Measurements from ENCODE around the gene RPS6KA5. TPM values are rescaled to one million over a fixed set of nuclear protein-coding genes. Genes with fewer than 3 reads are reported as not detected.
A peak's percentile ranks its signal among the peaks of the same experiment; 100 is the strongest.

Gene RPS6KA5
- total and polyA plus RNA-seq, 9 of the 15 experiments (the other 6 are each of a cell fraction or from before 2014, with no cell fraction given): 0.88 to 7.7 (median 4.7) TPM

- Histone ChIP-seq H3K4me3 (no peak overlapping the region), H3K9ac (ENCODE audit: insufficient read depth in 1 of 2, low read depth in 2 of 2, low read length in 2 of 2) (no peak overlapping the region), H3K27ac (ENCODE audit: extremely low read depth, low read depth, low read length) (no peak overlapping the region), H3K4me1 (replicated peaks in 1 of 2; ENCODE audit: control insufficient read depth in 2 of 2, insufficient read depth in 2 of 2, low read length in 2 of 2) (no peaks in the 10 kb centered on the region; a peak in 1 of 5 replicates), H3K27me3 (ENCODE audit: control insufficient read depth in 2 of 2, insufficient read depth in 2 of 2, low read length in 2 of 2) (no peaks in the 10 kb centered on the region), H3K79me2 (ENCODE audit: control insufficient read depth, insufficient read depth, low read length) (no peaks in the 10 kb centered on the region), H3K4me2 (ENCODE audit: insufficient read depth, low read length) (no peak overlapping the region), H3K9me1 (ENCODE audit: control insufficient read depth, insufficient read depth, low read length) (no peaks in the 10 kb centered on the region), H4K20me1 (replicated peaks; ENCODE audit: control insufficient read depth, insufficient read depth, low read length) (no peaks in the 10 kb centered on the region), H3K9me3 (replicated peaks; ENCODE audit: control insufficient read depth, insufficient read depth, low read depth, low read length) (no peaks in the 10 kb centered on the region), H2AFZ (ENCODE audit: low read depth, low read length) (no peak overlapping the region), H3K36me3 (ENCODE audit: control insufficient read depth, insufficient read depth, low read length) (peaks cover 6% of the 10 kb centered on the region; the same call in 2 of the 3 replicates)
- CTCF ChIA-PET (ENCODE audit: low intra/inter-chr PET ratio): no interaction called here
- intact Hi-C loops (cut with micrococcal nuclease): loop anchor here (10.0 kb wide), 1 partner anchor 244 kb away; no protein-coding TSS in a partner anchor
- no peak for ATAC-seq
- POLR2A ChIA-PET: no interaction called here
- WGBS (ENCODE audit: insufficient coverage, low coverage, missing lambda C conversion rate): 50% methylated on average over 2 of the region's 2 CpGs
- TF ChIP-seq CTCF (IDR thresholded peaks at IDR 0.05 in 2 of 3, conservative IDR thresholded peaks at IDR 0.05 in 1 of 3; ENCODE audit: insufficient read depth in 2 of 3, low read depth in 1 of 3, low read length in 3 of 3): peak in 1 of 3 experiments; percentile 28; a peak in 2 of 6 replicates
- peak in 1 of 2 experiments; percentile 17; a peak in 1 of 4 replicates for TF ChIP-seq RAD21 (CRISPR knock-in tag; conservative IDR thresholded peaks at IDR 0.05 in 1 of 2, IDR thresholded peaks at IDR 0.05 in 1 of 2)
- peak; percentile 9; the same call in 1 of the 2 replicates for TF ChIP-seq REST (IDR thresholded peaks at IDR 0.05; ENCODE audit: borderline replicate concordance)
- no peak for TF ChIP-seq REST (CRISPR knock-in tag; IDR thresholded peaks at IDR 0.05; ENCODE audit: low read depth)
- no peak for TF ChIP-seq NONO (IDR thresholded peaks at IDR 0.05; ENCODE audit: low read depth in 2 of 2, low read length in 1 of 2)
- peak; percentile 62 for FAIRE-seq
- no TSS peak for BruUV-seq (replicated peaks)
- no peak for DNase-seq (ENCODE audit: extremely low read depth in 1 of 4, low spot score in 3 of 4)
- in situ Hi-C loops (cut with MboI): loop anchor here (5.0 kb wide), 2 partner anchors 277 to 387 kb away; no protein-coding TSS in a partner anchor
These were observed 159.9 kb downstream of the RPS6KA5 start for GRCh38 chr14:90900476-90901083.
